Activated CD8-positive, alpha-beta memory T cell treated with anti-CD3 and anti-CD28 coated beads, Interleukin-2, amount 50 U/mL, for 24 hours (primary cell): ENCODE measurements around the gene SMARCA2.
"Not testable (repeated sequence)": the region's sequence is repeated elsewhere in the genome, so short reads cannot be mapped to it uniquely, and the experiment has no call there.

Experiments used
- DNase-seq: peaks from one replicate; pipeline ENCODE4 v3.0.0-alpha.2; 2020; ENCODE audit errors: extremely low read depth

The SMARCA2 gene

GRCh38 chr9:2140600-2141223, 125.6 kb downstream of the SMARCA2 start:
- no peak for DNase-seq

GRCh38 chr9:2142212-2142611, 127.1 kb downstream of the SMARCA2 start:
- DNase-seq, result no peak

- no peak for DNase-seq
Measured at GRCh38 chr9:2144619-2145018, 129.5 kb downstream of the SMARCA2 start.

GRCh38 chr9:2145746-2146145, 130.6 kb downstream of the SMARCA2 start:
- no peak for DNase-seq

GRCh38 chr9:2146700-2147099, 131.6 kb downstream of the SMARCA2 start:
- not testable (repeated sequence) for DNase-seq

GRCh38 chr9:2150338-2150737, 135.2 kb downstream of the SMARCA2 start:
- no peak for DNase-seq

- no peak for DNase-seq
Measured at GRCh38 chr9:2151171-2151570, 136.0 kb downstream of the SMARCA2 start.

GRCh38 chr9:2152966-2153629, 138.0 kb downstream of the SMARCA2 start:
- DNase-seq, result no peak

- no peak for DNase-seq
Measured at GRCh38 chr9:2153630-2154217, 138.6 kb downstream of the SMARCA2 start.

GRCh38 chr9:2154731-2155130, 139.6 kb downstream of the SMARCA2 start:
- DNase-seq, result no peak

- no peak for DNase-seq
Measured at GRCh38 chr9:2155966-2156365, 140.8 kb downstream of the SMARCA2 start.

- peak; percentile 12 for DNase-seq
Measured at GRCh38 chr9:2157277-2158110, 142.3 kb downstream of the SMARCA2 start.

GRCh38 chr9:2158111-2158610, 143.0 kb downstream of the SMARCA2 start:
- DNase-seq, result no peak

GRCh38 chr9:2158766-2159430, 143.8 kb downstream of the SMARCA2 start:
- DNase-seq, result no peak

- DNase-seq, result no peak
Measured at GRCh38 chr9:2159521-2160454, 144.6 kb downstream of the SMARCA2 start.

- no peak for DNase-seq
Measured at GRCh38 chr9:2161661-2162060, 146.5 kb downstream of the SMARCA2 start.

- DNase-seq, result no peak
Measured at GRCh38 chr9:2163231-2163885, 148.2 kb downstream of the SMARCA2 start.

- DNase-seq, result no peak
Measured at GRCh38 chr9:2164268-2164667, 149.1 kb downstream of the SMARCA2 start.

- DNase-seq, result no peak
Measured at GRCh38 chr9:2166203-2166602, 151.1 kb downstream of the SMARCA2 start.

- DNase-seq, result no peak
Measured at GRCh38 chr9:2169035-2169434, 153.9 kb downstream of the SMARCA2 start.
